ENCODE measurements around the gene KIAA1586.

The KIAA1586 gene

GRCh38 chr6:57063847-57064246 lies 17.4 kb downstream of the KIAA1586 start:
- H3K27ac Mint-ChIP-seq, result no peak overlapping the region
- no peak for TF ChIP-seq CTCF (IDR thresholded peaks at IDR 0.05; ENCODE audit: unreplicated experiment in 3 of 3)
- no peaks in the 10 kb centered on the region for H3K27me3 Mint-ChIP-seq (ENCODE audit: low read depth)
- peaks cover 5% of the 10 kb centered on the region for H3K4me1 Mint-ChIP-seq
- H3K9me3 Mint-ChIP-seq, result no peaks in the 10 kb centered on the region
- no peak overlapping the region for H3K4me3 Mint-ChIP-seq
- H3K36me3 Mint-ChIP-seq (ENCODE audit: low read depth), result peaks cover 31% of the 10 kb centered on the region

GRCh38 chr6:57064809-57065208 lies 18.3 kb downstream of the KIAA1586 start:
- H3K9me3 Mint-ChIP-seq, result no peaks in the 10 kb centered on the region
- H3K36me3 Mint-ChIP-seq (ENCODE audit: low read depth), result peaks cover 27% of the 10 kb centered on the region
- H3K4me1 Mint-ChIP-seq, result peaks cover 5% of the 10 kb centered on the region
- no peak overlapping the region for H3K27ac Mint-ChIP-seq
- no peak for TF ChIP-seq CTCF (IDR thresholded peaks at IDR 0.05; ENCODE audit: unreplicated experiment in 3 of 3)
- no peaks in the 10 kb centered on the region for H3K27me3 Mint-ChIP-seq (ENCODE audit: low read depth)
- no peak overlapping the region for H3K4me3 Mint-ChIP-seq

GRCh38 chr6:57068061-57068460 lies 21.6 kb downstream of the KIAA1586 start:
- Mint-ChIP-seq H3K9me3 (no peaks in the 10 kb centered on the region), H3K27ac (no peak overlapping the region), H3K4me1 (peaks cover 5% of the 10 kb centered on the region), H3K36me3 (ENCODE audit: low read depth) (peaks cover 12% of the 10 kb centered on the region), H3K4me3 (no peak overlapping the region), H3K27me3 (ENCODE audit: low read depth) (no peaks in the 10 kb centered on the region)
- TF ChIP-seq CTCF (IDR thresholded peaks at IDR 0.05; ENCODE audit: unreplicated experiment in 3 of 3), result no peak

GRCh38 chr6:57069228-57069627 lies 22.7 kb downstream of the KIAA1586 start:
- Mint-ChIP-seq H3K9me3 (no peaks in the 10 kb centered on the region), H3K36me3 (ENCODE audit: low read depth) (peaks cover 19% of the 10 kb centered on the region), H3K27ac (no peak overlapping the region), H3K27me3 (ENCODE audit: low read depth) (no peaks in the 10 kb centered on the region), H3K4me3 (no peak overlapping the region), H3K4me1 (peaks cover 5% of the 10 kb centered on the region)
- TF ChIP-seq CTCF (IDR thresholded peaks at IDR 0.05; ENCODE audit: unreplicated experiment in 3 of 3), result no peak

- TF ChIP-seq CTCF (IDR thresholded peaks at IDR 0.05; ENCODE audit: unreplicated experiment in 3 of 3), result no peak
- Mint-ChIP-seq H3K27ac (no peak overlapping the region), H3K4me1 (peaks cover 5% of the 10 kb centered on the region), H3K4me3 (no peak overlapping the region), H3K36me3 (ENCODE audit: low read depth) (peaks cover 18% of the 10 kb centered on the region), H3K27me3 (ENCODE audit: low read depth) (no peaks in the 10 kb centered on the region), H3K9me3 (no peaks in the 10 kb centered on the region)
Measured at GRCh38 chr6:57069920-57070331, 23.4 kb downstream of the KIAA1586 start.

GRCh38 chr6:57072108-57072507 lies 25.6 kb downstream of the KIAA1586 start:
- Mint-ChIP-seq H3K27ac (no peak overlapping the region), H3K9me3 (no peaks in the 10 kb centered on the region), H3K4me1 (no peaks in the 10 kb centered on the region), H3K27me3 (ENCODE audit: low read depth) (no peaks in the 10 kb centered on the region), H3K4me3 (no peak overlapping the region), H3K36me3 (ENCODE audit: low read depth) (peaks cover 14% of the 10 kb centered on the region)
- no peak for TF ChIP-seq CTCF (IDR thresholded peaks at IDR 0.05; ENCODE audit: unreplicated experiment in 3 of 3)
